GM12878 (cell line): ENCODE measurements around the gene PTTG1. TPM values are rescaled to one million over a fixed set of nuclear protein-coding genes. Genes with fewer than 3 reads are reported as not detected.
A peak's percentile ranks its signal among the peaks of the same experiment; 100 is the strongest.

Experiments used
- ATAC-seq: fragments of 200-7000 bp; cut with Tn5 transposase; 3 replicates; pipeline ENCODE4 v1.9.1; 2020; ENCODE audit warnings: mild to moderate bottlenecking, moderate library complexity
- BruUV-seq: library from RNA; stranded (reverse); fragments of 400-500 nt; replicated peaks from 2 replicates; lab custom pipeline; 2021; lab: Mats Ljungman, UMichigan
- CTCF ChIA-PET: fragments of 300-600 bp; sonication (Branson Sonifier 250); formaldehyde crosslinking; extraction: SDS; loops from one replicate; lab custom pipeline; 2021; ENCODE audit warnings: inconsistent platforms; lab: Yijun Ruan, JAX
- POLR2A ChIA-PET: fragments of 350-600 bp; formaldehyde crosslinking; extraction: SDS; loops from one replicate; lab custom pipeline; 2021; ENCODE audit warnings: inconsistent platforms; lab: Charles Lee
- RAD21 ChIA-PET: fragments of 300-600 bp; sonication (Branson Sonifier 250); formaldehyde crosslinking; loops from one replicate; lab custom pipeline; 2023; ENCODE audit warnings: antibody characterized with exemption; ENCODE audit not compliant: unreplicated experiment; lab: Charles Lee
- SMC1A ChIA-PET: fragments of 300-600 bp; sonication (Branson Sonifier 250); formaldehyde crosslinking; loops from one replicate; lab custom pipeline; 2023; ENCODE audit not compliant: unreplicated experiment, uncharacterized antibody; lab: Charles Lee
- DNase-seq: peaks from one replicate; pipeline ENCODE4 v3.0.0-alpha.2; 2011; ENCODE audit warnings: low read depth, low spot score
- FAIRE-seq: peaks from 3 replicates; lab custom pipeline; 2011; peaks lifted over from hg19 to GRCh38; lab: Jason Lieb, UNC
- H2AFZ ChIP-seq: 2 replicates; pipeline ENCODE4 v1.6.0; 2011; ENCODE audit warnings: low read depth, low read length, control low read depth; ENCODE audit not compliant: control insufficient read depth
- H3K27ac ChIP-seq: 2 replicates; pipeline ENCODE4 v1.5.1; 2011; ENCODE audit warnings: control low read depth; ENCODE audit not compliant: control insufficient read depth, insufficient read depth
- H3K27me3 ChIP-seq, 2 experiments: replicated peaks in 1 of 2; 2 replicates each; pipeline versions ENCODE4 v1.6.0 to v1.6.1; 2011; ENCODE audit warnings: low read length in 1 of 2; ENCODE audit not compliant: control insufficient read depth in 2 of 2, insufficient read depth in 2 of 2
- H3K36me3 ChIP-seq, 2 experiments: 2 replicates each; pipeline ENCODE4 v1.5.1; 2011; ENCODE audit warnings: low read length in 1 of 2; ENCODE audit not compliant: control insufficient read depth in 2 of 2, insufficient read depth in 2 of 2
- H3K4me1 ChIP-seq: 2 replicates; pipeline ENCODE4 v1.6.1; 2011; ENCODE audit warnings: mild to moderate bottlenecking, low read length, moderate library complexity, mixed read lengths; ENCODE audit not compliant: control insufficient read depth, insufficient read depth
- H3K4me2 ChIP-seq: 2 replicates; pipeline ENCODE4 v1.6.0; 2011; ENCODE audit warnings: control low read depth; ENCODE audit not compliant: control insufficient read depth, insufficient read depth
- H3K4me3 ChIP-seq: fragments of 200-600 bp; sonication (generic); 2 replicates; pipeline ENCODE4 v1.5.1; 2016
- H3K79me2 ChIP-seq: 2 replicates; pipeline ENCODE4 v1.6.0; 2011; ENCODE audit warnings: low read length; ENCODE audit not compliant: control insufficient read depth, insufficient read depth
- H3K9ac ChIP-seq: 2 replicates; pipeline ENCODE4 v1.8.0; 2011; ENCODE audit warnings: low read length, control low read depth, mixed read lengths; ENCODE audit not compliant: control insufficient read depth, insufficient read depth
- H3K9me3 ChIP-seq: replicated peaks from 3 replicates; pipeline ENCODE4 v1.5.1; 2011; ENCODE audit warnings: mild to moderate bottlenecking, low read length; ENCODE audit not compliant: control insufficient read depth, insufficient read depth
- H4K20me1 ChIP-seq: 2 replicates; pipeline ENCODE4 v1.6.0; 2011; ENCODE audit not compliant: control insufficient read depth, insufficient read depth
- BACH1 ChIP-seq: fragments of 450-650 bp; IDR thresholded peaks from 2 replicates; pipeline ENCODE4 v1.6.1; 2017; ENCODE audit warnings: mild to moderate bottlenecking, borderline replicate concordance
- BHLHE40 ChIP-seq, 2 experiments: fragments of 450-650 bp in 1 of 2; IDR thresholded peaks; 2 replicates each; pipeline ENCODE4 v1.6.1; 2011 to 2017; ENCODE audit warnings: low read depth in 2 of 2, borderline replicate concordance in 1 of 2, improper control_type of control experiment in 1 of 2, low read length in 1 of 2, mild to moderate bottlenecking in 1 of 2
- DPF2 ChIP-seq: fragments of 450-650 bp; IDR thresholded peaks from 2 replicates; pipeline ENCODE4 v1.6.1; 2017; ENCODE audit warnings: mild to moderate bottlenecking
- HCFC1 ChIP-seq: fragments of 150-350 bp; IDR thresholded peaks from 2 replicates; pipeline ENCODE4 v1.6.1; 2014; ENCODE audit warnings: low read length
- MYB ChIP-seq: fragments of 150-350 bp; IDR thresholded peaks from 2 replicates; pipeline ENCODE4 v1.6.1; 2014; ENCODE audit warnings: mild to moderate bottlenecking, low read depth, low read length, borderline replicate concordance
- NBN ChIP-seq: fragments of 450-650 bp; IDR thresholded peaks from 2 replicates; pipeline ENCODE4 v1.6.1; 2016
- POLR2AphosphoS5 ChIP-seq: IDR thresholded peaks from 2 replicates; pipeline ENCODE4 v1.6.1; 2011; ENCODE audit warnings: mild to moderate bottlenecking, low read length, inconsistent platforms
- RUNX3 ChIP-seq: IDR thresholded peaks from 2 replicates; pipeline ENCODE4 v1.6.1; 2012; ENCODE audit warnings: low read length, inconsistent platforms
- SIN3A ChIP-seq: IDR thresholded peaks from 2 replicates; pipeline ENCODE4 v1.6.1; 2012; ENCODE audit warnings: low read depth, low read length, improper control_type of control experiment
- SRF ChIP-seq, 2 experiments: IDR thresholded peaks; 2 replicates each; pipeline ENCODE4 v1.6.1; 2011; ENCODE audit warnings: low read depth in 2 of 2, low read length in 2 of 2, mild to moderate bottlenecking in 1 of 2, moderate library complexity in 1 of 2
- WGBS: methylation state at CpG from one replicate; pipeline ENCODE4 v1.1.6; 2016; ENCODE audit warnings: low lambda C conversion rate; ENCODE audit not compliant: insufficient replicate concordance, insufficient coverage; ENCODE audit errors: missing lambda C conversion rate; 5-methylcytosine and 5-hydroxymethylcytosine counted together
- in situ Hi-C: fragments of 300-500 bp; cut with MboI; formaldehyde crosslinking; loops from 9 replicates; pipeline ENCODE4 v1.14.3; 2018; ENCODE audit warnings: mixed read lengths
- intact Hi-C: fragments of 100-400 bp; cut with micrococcal nuclease; formaldehyde crosslinking; loops from one replicate; pipeline ENCODE4 v1.14.2; 2022; ENCODE audit not compliant: unreplicated experiment
- polyA plus RNA-seq, 11 experiments: library from polyadenylated mRNA; depleted of rRNA in 4 of 11; unstranded in 6 of 11; stranded (reverse) in 5 of 11; fragments of >200 nt; fragmentation: Nextera tagmentation in 4 of 11; fragmentation: Illumina TruSeq in 1 of 11; extraction: Ambion mirVana in 4 of 11; extraction: Trizol in 1 of 11; gene quantifications; 1 replicate in 1 of 11; 2 replicates in 10 of 11; pipeline versions ENCODE4 v1.2.1 to v1.2.3, GENCODE V29; 2011 to 2016; ENCODE audit warnings: inconsistent platforms in 2 of 11, missing spikeins in 2 of 11, low read depth in 1 of 11
- total RNA-seq, 4 experiments: library from RNA; depleted of rRNA in 3 of 4; stranded (reverse); fragments of >200 nt in 3 of 4; fragmentation: Illumina TruSeq in 1 of 4; extraction: Trizol in 1 of 4; gene quantifications; 2 replicates each; pipeline versions ENCODE4 v1.2.1 to v1.2.3, GENCODE V29; 2013 to 2021
- TF ChIP-seq, protein P1 (sequence below): fragments of 450-650 bp; IDR thresholded peaks from 2 replicates; pipeline ENCODE4 v1.6.1; 2018; ENCODE audit warnings: borderline replicate concordance, mild to moderate bottlenecking; ENCODE audit not compliant: partially characterized antibody
- TF ChIP-seq, protein P2 (sequence below): fragments of 450-650 bp; IDR thresholded peaks from 2 replicates; pipeline ENCODE4 v1.6.1; 2016; ENCODE audit warnings: mild to moderate bottlenecking

PTTG1 gene
- total and polyA plus RNA-seq, 10 of the 15 experiments (the other 5 are each of a cell fraction or from before 2014, with no cell fraction given): 154 to 1,033 (median 377) TPM

DNA sequence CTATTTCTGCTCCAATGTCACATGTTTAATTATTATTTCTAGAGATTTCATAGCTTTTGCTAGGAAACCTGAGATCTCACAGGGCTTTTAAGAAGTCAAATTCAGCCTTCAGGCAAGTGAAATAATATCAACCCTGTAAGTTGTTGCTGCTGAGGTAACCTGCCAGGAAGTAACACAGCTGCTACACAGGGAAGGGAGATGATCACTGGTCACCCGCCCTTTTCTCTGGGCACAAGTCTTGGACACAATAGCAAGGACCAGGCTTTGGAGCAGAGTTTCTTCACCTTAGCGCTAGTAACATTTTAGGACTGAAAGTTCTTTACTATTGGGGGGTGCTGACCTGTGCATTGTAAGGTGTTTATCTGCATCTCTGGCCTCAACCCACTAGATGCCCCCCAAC is 50.1 kb downstream of the PTTG1 start:
- Histone ChIP-seq H3K9ac (peak overlapping the region; percentile 91), H3K36me3 (peaks cover 2 to 29% of the 10 kb centered on the region in 2 experiments; a peak in 3 of 4 replicates), H4K20me1 (peaks cover 12% of the 10 kb centered on the region), H3K4me3 (peak overlapping the region; percentile 88), H3K27me3 (no peaks in the 10 kb centered on the region), H2AFZ (no peak overlapping the region), H3K4me2 (peak overlapping the region; percentile 70), H3K27ac (peak overlapping the region; percentile 96), H3K79me2 (peaks cover 97% of the 10 kb centered on the region), H3K4me1 (peaks cover 19% of the 10 kb centered on the region), H3K9me3 (no peaks in the 10 kb centered on the region)
- no peak for TF ChIP-seq MYB
- TF ChIP-seq RUNX3: no peak
- TF ChIP-seq BACH1: 0 out of 2 replicates have a peak, but pooled peaks have one; percentile 29
- no peak for TF ChIP-seq HCFC1
- peak in 1 of 2 experiments; percentile 5; a peak in 1 of 4 replicates for TF ChIP-seq BHLHE40 (IDR thresholded peaks at IDR 0.05; ENCODE audit: borderline replicate concordance in 1 of 2, low read depth in 2 of 2, low read length in 1 of 2)
- TF ChIP-seq, protein P1, sequence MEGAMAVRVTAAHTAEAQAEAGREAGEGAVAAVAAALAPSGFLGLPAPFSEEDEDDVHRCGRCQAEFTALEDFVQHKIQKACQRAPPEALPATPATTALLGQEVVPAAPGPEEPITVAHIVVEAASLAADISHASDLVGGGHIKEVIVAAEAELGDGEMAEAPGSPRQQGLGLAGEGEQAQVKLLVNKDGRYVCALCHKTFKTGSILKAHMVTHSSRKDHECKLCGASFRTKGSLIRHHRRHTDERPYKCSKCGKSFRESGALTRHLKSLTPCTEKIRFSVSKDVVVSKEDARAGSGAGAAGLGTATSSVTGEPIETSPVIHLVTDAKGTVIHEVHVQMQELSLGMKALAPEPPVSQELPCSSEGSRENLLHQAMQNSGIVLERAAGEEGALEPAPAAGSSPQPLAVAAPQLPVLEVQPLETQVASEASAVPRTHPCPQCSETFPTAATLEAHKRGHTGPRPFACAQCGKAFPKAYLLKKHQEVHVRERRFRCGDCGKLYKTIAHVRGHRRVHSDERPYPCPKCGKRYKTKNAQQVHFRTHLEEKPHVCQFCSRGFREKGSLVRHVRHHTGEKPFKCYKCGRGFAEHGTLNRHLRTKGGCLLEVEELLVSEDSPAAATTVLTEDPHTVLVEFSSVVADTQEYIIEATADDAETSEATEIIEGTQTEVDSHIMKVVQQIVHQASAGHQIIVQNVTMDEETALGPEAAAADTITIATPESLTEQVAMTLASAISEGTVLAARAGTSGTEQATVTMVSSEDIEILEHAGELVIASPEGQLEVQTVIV: no peak
- TF ChIP-seq SRF (IDR thresholded peaks at IDR 0.05; ENCODE audit: low read depth in 2 of 2, low read length in 2 of 2): no peak
- no peak for TF ChIP-seq NBN
- TF ChIP-seq POLR2AphosphoS5: peak; percentile 68
- peak; percentile 47; the same call in 1 of the 2 replicates for TF ChIP-seq SIN3A
- TF ChIP-seq, protein P2, sequence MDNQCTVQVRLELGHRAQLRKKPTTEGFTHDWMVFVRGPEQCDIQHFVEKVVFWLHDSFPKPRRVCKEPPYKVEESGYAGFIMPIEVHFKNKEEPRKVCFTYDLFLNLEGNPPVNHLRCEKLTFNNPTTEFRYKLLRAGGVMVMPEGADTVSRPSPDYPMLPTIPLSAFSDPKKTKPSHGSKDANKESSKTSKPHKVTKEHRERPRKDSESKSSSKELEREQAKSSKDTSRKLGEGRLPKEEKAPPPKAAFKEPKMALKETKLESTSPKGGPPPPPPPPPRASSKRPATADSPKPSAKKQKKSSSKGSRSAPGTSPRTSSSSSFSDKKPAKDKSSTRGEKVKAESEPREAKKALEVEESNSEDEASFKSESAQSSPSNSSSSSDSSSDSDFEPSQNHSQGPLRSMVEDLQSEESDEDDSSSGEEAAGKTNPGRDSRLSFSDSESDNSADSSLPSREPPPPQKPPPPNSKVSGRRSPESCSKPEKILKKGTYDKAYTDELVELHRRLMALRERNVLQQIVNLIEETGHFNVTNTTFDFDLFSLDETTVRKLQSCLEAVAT: 0 out of 2 replicates have a peak, but pooled peaks have one; percentile 27
- TF ChIP-seq DPF2: 0 out of 2 replicates have a peak, but pooled peaks have one; percentile 21
- FAIRE-seq: no peak
- DNase-seq: no peak
- in situ Hi-C loops (no loop called here), intact Hi-C loops (no loop called here)
- ATAC-seq: no peak
- WGBS: 48% methylated on average over 2 of the region's 2 CpGs
- ChIA-PET RAD21 (interaction anchor here (1.6 to 9.8 kb wide), 5 partner anchors 10 to 48 kb away, joined by 3 to 329 read pairs (median 8); partner anchors contain the start of gene PTTG1), SMC1A (interaction anchor here (1.6 to 15.7 kb wide), 5 partner anchors 12 to 48 kb away, joined by 5 to 511 read pairs (median 17); no protein-coding TSS in a partner anchor), CTCF (interaction anchor here (1.2 to 9.8 kb wide), 3 partner anchors 13 to 52 kb away, joined by 3 to 230 read pairs (median 3); no protein-coding TSS in a partner anchor), POLR2A (interaction anchor here (1.0 to 2.0 kb wide), 3 partner anchors 29 to 51 kb away, joined by 3 to 9 read pairs (median 4); no protein-coding TSS in a partner anchor)
- BruUV-seq: no TSS peak
